GM12878 (cell line): ENCODE data around the gene JUN. TPM values are rescaled to one million over a fixed set of nuclear protein-coding genes. Genes with fewer than 3 reads are reported as not detected.

Experiments used
- ATAC-seq: fragments of 200-7000 bp; cut with Tn5 transposase; 3 replicates; pipeline ENCODE4 v1.9.1; 2020; ENCODE audit warnings: mild to moderate bottlenecking, moderate library complexity
- BruUV-seq: library from RNA; stranded (reverse); fragments of 400-500 nt; replicated peaks from 2 replicates; lab custom pipeline; 2021; lab: Mats Ljungman, UMichigan
- CTCF ChIA-PET: fragments of 300-600 bp; sonication (Branson Sonifier 250); formaldehyde crosslinking; extraction: SDS; loops from one replicate; lab custom pipeline; 2021; ENCODE audit warnings: inconsistent platforms; lab: Yijun Ruan, JAX
- POLR2A ChIA-PET: fragments of 350-600 bp; formaldehyde crosslinking; extraction: SDS; loops from one replicate; lab custom pipeline; 2021; ENCODE audit warnings: inconsistent platforms; lab: Charles Lee
- RAD21 ChIA-PET: fragments of 300-600 bp; sonication (Branson Sonifier 250); formaldehyde crosslinking; loops from one replicate; lab custom pipeline; 2023; ENCODE audit warnings: antibody characterized with exemption; ENCODE audit not compliant: unreplicated experiment; lab: Charles Lee
- SMC1A ChIA-PET: fragments of 300-600 bp; sonication (Branson Sonifier 250); formaldehyde crosslinking; loops from one replicate; lab custom pipeline; 2023; ENCODE audit not compliant: unreplicated experiment, uncharacterized antibody; lab: Charles Lee
- DNase-seq: peaks from one replicate; pipeline ENCODE4 v3.0.0-alpha.2; 2011; ENCODE audit warnings: low read depth, low spot score
- FAIRE-seq: peaks from 3 replicates; lab custom pipeline; 2011; peaks lifted over from hg19 to GRCh38; lab: Jason Lieb, UNC
- H2AFZ ChIP-seq: 2 replicates; pipeline ENCODE4 v1.6.0; 2011; ENCODE audit warnings: low read depth, low read length, control low read depth; ENCODE audit not compliant: control insufficient read depth
- H3K27ac ChIP-seq: 2 replicates; pipeline ENCODE4 v1.5.1; 2011; ENCODE audit warnings: control low read depth; ENCODE audit not compliant: control insufficient read depth, insufficient read depth
- H3K27me3 ChIP-seq, 2 experiments: replicated peaks in 1 of 2; 2 replicates each; pipeline versions ENCODE4 v1.6.0 to v1.6.1; 2011; ENCODE audit warnings: low read length in 1 of 2; ENCODE audit not compliant: control insufficient read depth in 2 of 2, insufficient read depth in 2 of 2
- H3K36me3 ChIP-seq, 2 experiments: 2 replicates each; pipeline ENCODE4 v1.5.1; 2011; ENCODE audit warnings: low read length in 1 of 2; ENCODE audit not compliant: control insufficient read depth in 2 of 2, insufficient read depth in 2 of 2
- H3K4me1 ChIP-seq: 2 replicates; pipeline ENCODE4 v1.6.1; 2011; ENCODE audit warnings: mild to moderate bottlenecking, low read length, moderate library complexity, mixed read lengths; ENCODE audit not compliant: control insufficient read depth, insufficient read depth
- H3K4me2 ChIP-seq: 2 replicates; pipeline ENCODE4 v1.6.0; 2011; ENCODE audit warnings: control low read depth; ENCODE audit not compliant: control insufficient read depth, insufficient read depth
- H3K4me3 ChIP-seq: fragments of 200-600 bp; sonication (generic); 2 replicates; pipeline ENCODE4 v1.5.1; 2016
- H3K79me2 ChIP-seq: 2 replicates; pipeline ENCODE4 v1.6.0; 2011; ENCODE audit warnings: low read length; ENCODE audit not compliant: control insufficient read depth, insufficient read depth
- H3K9ac ChIP-seq: 2 replicates; pipeline ENCODE4 v1.8.0; 2011; ENCODE audit warnings: low read length, control low read depth, mixed read lengths; ENCODE audit not compliant: control insufficient read depth, insufficient read depth
- H3K9me3 ChIP-seq: replicated peaks from 3 replicates; pipeline ENCODE4 v1.5.1; 2011; ENCODE audit warnings: mild to moderate bottlenecking, low read length; ENCODE audit not compliant: control insufficient read depth, insufficient read depth
- H4K20me1 ChIP-seq: 2 replicates; pipeline ENCODE4 v1.6.0; 2011; ENCODE audit not compliant: control insufficient read depth, insufficient read depth
- DPF2 ChIP-seq: fragments of 450-650 bp; IDR thresholded peaks from 2 replicates; pipeline ENCODE4 v1.6.1; 2017; ENCODE audit warnings: mild to moderate bottlenecking
- IRF5 ChIP-seq: fragments of 450-650 bp; IDR thresholded peaks from 2 replicates; pipeline ENCODE4 v1.6.1; 2017; ENCODE audit warnings: borderline replicate concordance
- JUNB ChIP-seq: IDR thresholded peaks from 2 replicates; pipeline ENCODE4 v1.6.1; 2016; ENCODE audit warnings: antibody characterized with exemption, mild to moderate bottlenecking
- PAX8 ChIP-seq: fragments of 450-650 bp; IDR thresholded peaks from 2 replicates; pipeline ENCODE4 v1.6.1; 2017; ENCODE audit warnings: mild to moderate bottlenecking, moderate library complexity
- SIX5 ChIP-seq: IDR thresholded peaks from 2 replicates; pipeline ENCODE4 v1.6.1; 2011; ENCODE audit warnings: mild to moderate bottlenecking, low read depth, low read length, moderate library complexity; ENCODE audit not compliant: severe bottlenecking
- ZBTB11 ChIP-seq: fragments of 450-650 bp; formaldehyde crosslinking; IDR thresholded peaks from 2 replicates; pipeline ENCODE4 v1.5.0; 2022; ENCODE audit warnings: mild to moderate bottlenecking, missing genetic modification characterization
- ZNF24 ChIP-seq: fragments of 450-650 bp; IDR thresholded peaks from 2 replicates; pipeline ENCODE4 v1.6.1; 2017; ENCODE audit warnings: antibody characterized with exemption, mild to moderate bottlenecking
- WGBS: methylation state at CpG from one replicate; pipeline ENCODE4 v1.1.6; 2016; ENCODE audit warnings: low lambda C conversion rate; ENCODE audit not compliant: insufficient replicate concordance, insufficient coverage; ENCODE audit errors: missing lambda C conversion rate; 5-methylcytosine and 5-hydroxymethylcytosine counted together
- in situ Hi-C: fragments of 300-500 bp; cut with MboI; formaldehyde crosslinking; loops from 9 replicates; pipeline ENCODE4 v1.14.3; 2018; ENCODE audit warnings: mixed read lengths
- intact Hi-C: fragments of 100-400 bp; cut with micrococcal nuclease; formaldehyde crosslinking; loops from one replicate; pipeline ENCODE4 v1.14.2; 2022; ENCODE audit not compliant: unreplicated experiment
- polyA plus RNA-seq, 11 experiments: library from polyadenylated mRNA; depleted of rRNA in 4 of 11; unstranded in 6 of 11; stranded (reverse) in 5 of 11; fragments of >200 nt; fragmentation: Nextera tagmentation in 4 of 11; fragmentation: Illumina TruSeq in 1 of 11; extraction: Ambion mirVana in 4 of 11; extraction: Trizol in 1 of 11; gene quantifications; 1 replicate in 1 of 11; 2 replicates in 10 of 11; pipeline versions ENCODE4 v1.2.1 to v1.2.3, GENCODE V29; 2011 to 2016; ENCODE audit warnings: inconsistent platforms in 2 of 11, missing spikeins in 2 of 11, low read depth in 1 of 11
- total RNA-seq, 4 experiments: library from RNA; depleted of rRNA in 3 of 4; stranded (reverse); fragments of >200 nt in 3 of 4; fragmentation: Illumina TruSeq in 1 of 4; extraction: Trizol in 1 of 4; gene quantifications; 2 replicates each; pipeline versions ENCODE4 v1.2.1 to v1.2.3, GENCODE V29; 2013 to 2021

Gene JUN
- total and polyA plus RNA-seq, 10 of the 15 experiments (the other 5 are each of a cell fraction or from before 2014, with no cell fraction given): 0.18 to 8.4 (median 2.8) TPM

GRCh38 chr1:58791106-58791505, 7.3 kb upstream of the JUN start (continued):
- no peak for TF ChIP-seq ZBTB11 (CRISPR knock-in tag)

GRCh38 chr1:58789996-58790660, 6.3 kb upstream of the JUN start:
- H3K79me2 ChIP-seq: no peaks in the 10 kb centered on the region
- ATAC-seq (no peak), DNase-seq (no peak), FAIRE-seq (no peak)
- H3K27ac ChIP-seq: no peak overlapping the region
- RAD21 ChIA-PET: interaction anchor here (1.6 kb wide), 1 partner anchor 909 kb away, joined by 5 read pairs; no protein-coding TSS in a partner anchor
- H2AFZ ChIP-seq: no peak overlapping the region
- H3K9ac ChIP-seq: no peak overlapping the region
- H3K4me1 ChIP-seq: peaks cover 7% of the 10 kb centered on the region
- POLR2A ChIA-PET: interaction anchor here (0.6 kb wide), 1 partner anchor 20 kb away, joined by 3 read pairs; no protein-coding TSS in a partner anchor
- WGBS: 33% methylated on average over 1 of the region's 1 CpG
- BruUV-seq: no TSS peak
- CTCF ChIA-PET: no interaction called here
- H3K4me3 ChIP-seq: no peak overlapping the region
- no peaks in the 10 kb centered on the region for H3K36me3 ChIP-seq
- peaks cover 3% of the 10 kb centered on the region; the same call in 1 of the 3 replicates for H3K9me3 ChIP-seq
- no peaks in the 10 kb centered on the region for H4K20me1 ChIP-seq
- no peak overlapping the region for H3K4me2 ChIP-seq
- intact Hi-C loops: no loop called here
- TF ChIP-seq DPF2: no peak
- no peak for TF ChIP-seq JUNB
- no peak for TF ChIP-seq PAX8
- no peak for TF ChIP-seq IRF5
- TF ChIP-seq ZNF24: no peak
- TF ChIP-seq SIX5: no peak
- SMC1A ChIA-PET: interaction anchor here (0.6 to 0.7 kb wide), 2 partner anchors 180 to 743 kb away, joined by 3 to 5 read pairs; no protein-coding TSS in a partner anchor
- H3K27me3 ChIP-seq: no peaks in the 10 kb centered on the region
- in situ Hi-C loops: loop anchor here (10.0 kb wide), 1 partner anchor 505 kb away; the partner anchor contains the start of gene FGGY
